Large intestine (tissue), 3 donors: Measurements from ENCODE around the gene FBXO45. TPM values are rescaled to one million over a fixed set of nuclear protein-coding genes. Genes with fewer than 3 reads are reported as not detected.
A peak's percentile ranks its signal among the peaks of the same experiment; 100 is the strongest.
"Not testable (repeated sequence)": the region's sequence is repeated elsewhere in the genome, so short reads cannot be mapped to it uniquely, and the experiment has no call there.

Source experiments
- DNase-seq, 2 donors: peaks; one replicate each; pipeline versions ENCODE4 v3.0.0 to v3.0.0-alpha.2; 2013
- H3K27ac ChIP-seq: one replicate; pipeline ENCODE4 v1.5.1; 2013; ENCODE audit warnings: low read length
- H3K27me3 ChIP-seq: 2 replicates; pipeline ENCODE4 v1.6.1; 2013; ENCODE audit warnings: low read length; ENCODE audit not compliant: control insufficient read depth, insufficient read depth
- H3K36me3 ChIP-seq: 2 replicates; pipeline ENCODE4 v1.6.1; 2013; ENCODE audit warnings: low read length; ENCODE audit not compliant: control insufficient read depth, insufficient read depth
- H3K4me1 ChIP-seq: one replicate; pipeline ENCODE4 v1.6.1; 2013; ENCODE audit warnings: low read length; ENCODE audit not compliant: control insufficient read depth, insufficient read depth
- H3K4me3 ChIP-seq: one replicate; pipeline ENCODE4 v1.5.1; 2013; ENCODE audit warnings: low read length
- H3K9me3 ChIP-seq: one replicate; pipeline ENCODE4 v1.6.1; 2013; ENCODE audit warnings: mild to moderate bottlenecking, low read depth, low read length, moderate library complexity; ENCODE audit not compliant: control insufficient read depth
- WGBS: methylation state at CpG from one replicate; pipeline ENCODE4 v1.1.5; 2013; ENCODE audit warnings: low lambda C conversion rate; ENCODE audit not compliant: insufficient coverage; 5-methylcytosine and 5-hydroxymethylcytosine counted together
- polyA plus RNA-seq: library from polyadenylated mRNA; unstranded; fragments of 120-200 nt; gene quantifications from one replicate; pipeline ENCODE4 v1.2.1, GENCODE V29; 2013

FBXO45 gene
- polyA plus RNA-seq, 1 donor = 12.2 TPM

- DNase-seq = no peak
- Histone ChIP-seq H3K9me3 (no peaks in the 10 kb centered on the region), H3K36me3 (no peaks in the 10 kb centered on the region), H3K4me3 (no peak overlapping the region), H3K27ac (no peak overlapping the region), H3K27me3 (no peaks in the 10 kb centered on the region), H3K4me1 (no peaks in the 10 kb centered on the region)
- WGBS = 80% methylated on average over 1 of the region's 9 CpGs
Observed at GRCh38 chr3:196553551-196553950, 14.9 kb upstream of the FBXO45 start.

- no peaks in the 10 kb centered on the region for H3K4me1 ChIP-seq
- no peak overlapping the region for H3K27ac ChIP-seq
- WGBS = 100% methylated on average over 2 of the region's 3 CpGs
- H3K4me3 ChIP-seq = no peak overlapping the region
- no peaks in the 10 kb centered on the region for H3K27me3 ChIP-seq
- H3K36me3 ChIP-seq = peaks cover 2% of the 10 kb centered on the region
- no peak for DNase-seq
- no peaks in the 10 kb centered on the region for H3K9me3 ChIP-seq
Observed at GRCh38 chr3:196554205-196554604, 14.3 kb upstream of the FBXO45 start.

- no peak overlapping the region for H3K4me3 ChIP-seq
- DNase-seq = no peak
- WGBS = 89% methylated on average over 3 of the region's 3 CpGs
- H3K27me3 ChIP-seq = no peaks in the 10 kb centered on the region
- no peak overlapping the region for H3K27ac ChIP-seq
- no peaks in the 10 kb centered on the region for H3K4me1 ChIP-seq
- no peaks in the 10 kb centered on the region for H3K9me3 ChIP-seq
- H3K36me3 ChIP-seq = peaks cover 2% of the 10 kb centered on the region
Observed at GRCh38 chr3:196555295-196555694, 13.2 kb upstream of the FBXO45 start.

- DNase-seq = no peak
- Histone ChIP-seq H3K9me3 (no peaks in the 10 kb centered on the region), H3K27ac (no peak overlapping the region), H3K4me1 (no peaks in the 10 kb centered on the region), H3K36me3 (peaks cover 4% of the 10 kb centered on the region), H3K4me3 (no peak overlapping the region), H3K27me3 (no peaks in the 10 kb centered on the region)
- WGBS = 80% methylated on average over 1 of the region's 5 CpGs
Observed at GRCh38 chr3:196557236-196557635, 11.2 kb upstream of the FBXO45 start.

- Histone ChIP-seq H3K36me3 (peaks cover 4% of the 10 kb centered on the region), H3K27me3 (no peaks in the 10 kb centered on the region), H3K4me1 (no peaks in the 10 kb centered on the region), H3K9me3 (no peaks in the 10 kb centered on the region), H3K4me3 (no peak overlapping the region), H3K27ac (no peak overlapping the region)
- no peak for DNase-seq
Observed at GRCh38 chr3:196558476-196558875, 10.0 kb upstream of the FBXO45 start.

GRCh38 chr3:196559826-196560225 is 8.6 kb upstream of the FBXO45 start:
- H3K27me3 ChIP-seq = no peaks in the 10 kb centered on the region
- H3K27ac ChIP-seq = no peak overlapping the region
- 69% methylated on average over 2 of the region's 3 CpGs for WGBS
- no peak for DNase-seq
- H3K4me3 ChIP-seq = no peak overlapping the region
- H3K9me3 ChIP-seq = no peaks in the 10 kb centered on the region
- H3K36me3 ChIP-seq = peaks cover 4% of the 10 kb centered on the region
- H3K4me1 ChIP-seq = no peaks in the 10 kb centered on the region

GRCh38 chr3:196563721-196564225 is 4.7 kb upstream of the FBXO45 start:
- DNase-seq = no peak
- Histone ChIP-seq H3K27ac (no peak overlapping the region), H3K4me1 (peaks cover 4% of the 10 kb centered on the region), H3K4me3 (no peak overlapping the region), H3K27me3 (no peaks in the 10 kb centered on the region), H3K9me3 (no peaks in the 10 kb centered on the region), H3K36me3 (peaks cover 4% of the 10 kb centered on the region)
- WGBS = no CpG with 5 or more reads among the region's 9 CpGs

- Histone ChIP-seq H3K27ac (peak overlapping the region; percentile 58), H3K27me3 (no peaks in the 10 kb centered on the region), H3K9me3 (no peaks in the 10 kb centered on the region), H3K4me3 (peak overlapping the region; percentile 78), H3K36me3 (no peaks in the 10 kb centered on the region), H3K4me1 (peaks cover 8% of the 10 kb centered on the region)
- WGBS = 0% methylated on average over 2 of the region's 44 CpGs
- peak; percentile 8 to 59 for DNase-seq
Observed at GRCh38 chr3:196569003-196569516, 600 bp downstream of the FBXO45 start.

- not testable (repeated sequence) for H3K9me3 ChIP-seq, H3K36me3 ChIP-seq, H3K4me3 ChIP-seq, DNase-seq, H3K27me3 ChIP-seq, H3K4me1 ChIP-seq, H3K27ac ChIP-seq
- WGBS = 80% methylated on average over 1 of the region's 13 CpGs
Observed at GRCh38 chr3:196570332-196570731, 1.9 kb downstream of the FBXO45 start.

GRCh38 chr3:196572389-196572788 is 3.9 kb downstream of the FBXO45 start:
- H3K4me3 ChIP-seq = no peak overlapping the region
- H3K4me1 ChIP-seq = peaks cover 8% of the 10 kb centered on the region
- no peaks in the 10 kb centered on the region for H3K27me3 ChIP-seq
- peaks cover under 1% of the 10 kb centered on the region for H3K36me3 ChIP-seq
- H3K9me3 ChIP-seq = no peaks in the 10 kb centered on the region
- no peak for DNase-seq
- no peak overlapping the region for H3K27ac ChIP-seq
- WGBS = 80% methylated on average over 1 of the region's 1 CpG

GRCh38 chr3:196585044-196585757 is 16.7 kb downstream of the FBXO45 start:
- 100% methylated on average over 1 of the region's 3 CpGs for WGBS

More at GRCh38 chr3:196585044-196585757, 16.7 kb downstream of the FBXO45 start:
- Histone ChIP-seq H3K9me3 (no peaks in the 10 kb centered on the region), H3K27me3 (no peaks in the 10 kb centered on the region), H3K4me1 (no peaks in the 10 kb centered on the region), H3K4me3 (no peak overlapping the region), H3K27ac (no peak overlapping the region), H3K36me3 (peaks cover 11% of the 10 kb centered on the region)
- no peak for DNase-seq
